ENCODE data around the gene PIK3AP1. TPM values are rescaled to one million over a fixed set of nuclear protein-coding genes. Genes with fewer than 3 reads are reported as not detected.

Gene PIK3AP1
- total RNA-seq, 2 donors from 2014 or later = 3.8 to 15.6 TPM

- TF ChIP-seq POLR2AphosphoS5 (IDR thresholded peaks at IDR 0.05) = no peak
- no peak for TF ChIP-seq POLR2A (IDR thresholded peaks at IDR 0.05)
- TF ChIP-seq CTCF (IDR thresholded peaks at IDR 0.05) = no peak
- no peaks in the 10 kb centered on the region for H3K36me3 ChIP-seq
- no peaks in the 10 kb centered on the region for H3K9me3 ChIP-seq
- 62% methylated on average over 6 of the region's 6 CpGs for WGBS
- H3K27ac ChIP-seq = no peak overlapping the region
- no peak overlapping the region for H3K4me3 ChIP-seq
- no peak for DNase-seq (ENCODE audit: low spot score)
- H3K4me1 ChIP-seq (replicated peaks) = peaks cover 11% of the 10 kb centered on the region
- intact Hi-C loops (cut with DNase I) = no loop called here
- H3K27me3 ChIP-seq (replicated peaks; ENCODE audit: insufficient read depth) = no peaks in the 10 kb centered on the region
These were observed 149.8 kb downstream of the PIK3AP1 start for GRCh38 chr10:96570511-96570910.

- H3K4me1 ChIP-seq (replicated peaks) = peaks cover 10% of the 10 kb centered on the region
- TF ChIP-seq POLR2AphosphoS5 (IDR thresholded peaks at IDR 0.05) (no peak), POLR2A (IDR thresholded peaks at IDR 0.05) (no peak), CTCF (IDR thresholded peaks at IDR 0.05) (no peak)
- no peak overlapping the region for H3K4me3 ChIP-seq
- intact Hi-C loops (cut with DNase I) = no loop called here
- no peaks in the 10 kb centered on the region for H3K36me3 ChIP-seq
- peak overlapping the region in 1 of 2 donors; percentile 50 for H3K27ac ChIP-seq
- no peaks in the 10 kb centered on the region for H3K9me3 ChIP-seq
- 30% methylated on average over 1 of the region's 1 CpG for WGBS
- no peaks in the 10 kb centered on the region for H3K27me3 ChIP-seq (replicated peaks; ENCODE audit: insufficient read depth)
- DNase-seq (ENCODE audit: low spot score) = no peak
These were observed 151.9 kb downstream of the PIK3AP1 start for GRCh38 chr10:96568402-96568801.

GRCh38 chr10:96565774-96566173, 154.5 kb downstream of the PIK3AP1 start:
- peaks cover 11% of the 10 kb centered on the region for H3K4me1 ChIP-seq (replicated peaks)
- H3K4me3 ChIP-seq = no peak overlapping the region
- DNase-seq (ENCODE audit: low spot score) = no peak
- WGBS = 10% methylated on average over 1 of the region's 1 CpG
- no peak for TF ChIP-seq POLR2AphosphoS5 (IDR thresholded peaks at IDR 0.05)
- no peak for TF ChIP-seq POLR2A (IDR thresholded peaks at IDR 0.05)
- TF ChIP-seq CTCF (IDR thresholded peaks at IDR 0.05) = no peak
- no peak overlapping the region for H3K27ac ChIP-seq
- intact Hi-C loops (cut with DNase I) = no loop called here
- H3K36me3 ChIP-seq = no peaks in the 10 kb centered on the region
- no peaks in the 10 kb centered on the region for H3K27me3 ChIP-seq (replicated peaks; ENCODE audit: insufficient read depth)
- no peaks in the 10 kb centered on the region for H3K9me3 ChIP-seq

GRCh38 chr10:96560966-96561887, 159.1 kb downstream of the PIK3AP1 start:
- H3K27ac ChIP-seq = no peak overlapping the region
- no peaks in the 10 kb centered on the region for H3K36me3 ChIP-seq
- no peak for DNase-seq (ENCODE audit: low spot score)
- 68% methylated on average over 3 of the region's 3 CpGs for WGBS
- H3K4me1 ChIP-seq (replicated peaks) = peaks cover 5% of the 10 kb centered on the region
- H3K4me3 ChIP-seq = no peak overlapping the region
- TF ChIP-seq POLR2AphosphoS5 (IDR thresholded peaks at IDR 0.05) = peak; percentile 2
- TF ChIP-seq POLR2A (IDR thresholded peaks at IDR 0.05) = no peak
- no peak for TF ChIP-seq CTCF (IDR thresholded peaks at IDR 0.05)
- no peaks in the 10 kb centered on the region for H3K27me3 ChIP-seq (replicated peaks; ENCODE audit: insufficient read depth)
- no peaks in the 10 kb centered on the region for H3K9me3 ChIP-seq
- intact Hi-C loops (cut with DNase I) = no loop called here

GRCh38 chr10:96560489-96560888, 159.8 kb downstream of the PIK3AP1 start:
- TF ChIP-seq CTCF (IDR thresholded peaks at IDR 0.05) = no peak
- no peak for TF ChIP-seq POLR2AphosphoS5 (IDR thresholded peaks at IDR 0.05)
- TF ChIP-seq POLR2A (IDR thresholded peaks at IDR 0.05) = no peak
- Histone ChIP-seq H3K4me3 (no peak overlapping the region), H3K9me3 (no peaks in the 10 kb centered on the region), H3K36me3 (no peaks in the 10 kb centered on the region), H3K27me3 (replicated peaks; ENCODE audit: insufficient read depth) (no peaks in the 10 kb centered on the region), H3K27ac (no peak overlapping the region), H3K4me1 (replicated peaks) (peaks cover 5% of the 10 kb centered on the region)
- intact Hi-C loops (cut with DNase I) = no loop called here
- DNase-seq (ENCODE audit: low spot score) = no peak
- WGBS = 94% methylated on average over 2 of the region's 2 CpGs

Data from prostate gland (tissue), 2 donors.